ENCODE results near the gene GABPB2.

Gene GABPB2

DNA sequence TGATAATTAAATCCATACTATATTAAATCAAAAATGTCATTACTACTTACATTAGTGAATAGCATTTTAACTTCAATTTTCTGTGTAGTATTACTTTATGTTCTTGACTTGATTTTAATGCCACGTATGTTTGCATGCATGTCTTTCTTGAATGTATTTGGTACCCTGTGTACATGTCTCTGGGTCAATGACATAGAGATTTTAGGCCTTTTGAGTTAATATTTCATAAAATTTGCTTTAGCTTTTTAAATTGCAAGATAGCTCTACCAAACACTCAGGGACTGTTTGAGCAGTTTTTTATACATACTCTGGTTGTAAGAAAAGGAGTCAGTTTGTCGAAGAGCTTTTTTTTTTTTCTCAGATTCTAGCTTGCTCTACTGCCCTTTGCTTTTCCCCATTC is 8.9 kb upstream of the GABPB2 start:
- H2AFZ ChIP-seq (ENCODE audit: low read depth, low read length, severe bottlenecking) = no peak overlapping the region
- no peaks in the 10 kb centered on the region for H3K9me3 ChIP-seq (ENCODE audit: insufficient read depth, low read length)
- no peaks in the 10 kb centered on the region; the same call in 1 of the 2 replicates for H4K20me1 ChIP-seq (ENCODE audit: low read depth, low read length)
- peak overlapping the region; percentile 83 for H3K4me2 ChIP-seq (ENCODE audit: low read depth, low read length, poor library complexity, severe bottlenecking)
- H3K36me3 ChIP-seq (ENCODE audit: low read length) = no peaks in the 10 kb centered on the region
- no peak overlapping the region for H3K27ac ChIP-seq (ENCODE audit: low read depth, low read length)
- no peak overlapping the region for H3K9ac ChIP-seq (ENCODE audit: low read length)
- TF ChIP-seq, protein P1, sequence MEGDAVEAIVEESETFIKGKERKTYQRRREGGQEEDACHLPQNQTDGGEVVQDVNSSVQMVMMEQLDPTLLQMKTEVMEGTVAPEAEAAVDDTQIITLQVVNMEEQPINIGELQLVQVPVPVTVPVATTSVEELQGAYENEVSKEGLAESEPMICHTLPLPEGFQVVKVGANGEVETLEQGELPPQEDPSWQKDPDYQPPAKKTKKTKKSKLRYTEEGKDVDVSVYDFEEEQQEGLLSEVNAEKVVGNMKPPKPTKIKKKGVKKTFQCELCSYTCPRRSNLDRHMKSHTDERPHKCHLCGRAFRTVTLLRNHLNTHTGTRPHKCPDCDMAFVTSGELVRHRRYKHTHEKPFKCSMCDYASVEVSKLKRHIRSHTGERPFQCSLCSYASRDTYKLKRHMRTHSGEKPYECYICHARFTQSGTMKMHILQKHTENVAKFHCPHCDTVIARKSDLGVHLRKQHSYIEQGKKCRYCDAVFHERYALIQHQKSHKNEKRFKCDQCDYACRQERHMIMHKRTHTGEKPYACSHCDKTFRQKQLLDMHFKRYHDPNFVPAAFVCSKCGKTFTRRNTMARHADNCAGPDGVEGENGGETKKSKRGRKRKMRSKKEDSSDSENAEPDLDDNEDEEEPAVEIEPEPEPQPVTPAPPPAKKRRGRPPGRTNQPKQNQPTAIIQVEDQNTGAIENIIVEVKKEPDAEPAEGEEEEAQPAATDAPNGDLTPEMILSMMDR (IDR thresholded peaks at IDR 0.05; ENCODE audit: insufficient read depth, low read length, poor library complexity, severe bottlenecking) = no peak
- no peak for TF ChIP-seq EZH2phosphoT487 (conservative IDR thresholded peaks at IDR 0.05; ENCODE audit: low read length)
- no peaks in the 10 kb centered on the region for H3K27me3 ChIP-seq (ENCODE audit: low read length)
- H3K79me2 ChIP-seq (ENCODE audit: insufficient read depth, low read length) = peaks cover 42% of the 10 kb centered on the region
- H3F3A ChIP-seq (ENCODE audit: insufficient read depth) = peaks cover 17% of the 10 kb centered on the region
- no peak overlapping the region for H3K4me3 ChIP-seq (ENCODE audit: insufficient read depth, low read length, poor library complexity, severe bottlenecking)
- no peaks in the 10 kb centered on the region for H3K9me2 ChIP-seq (replicated peaks; ENCODE audit: insufficient read depth, low read length)

GRCh38 chr1:151062741-151063371 is 7.7 kb upstream of the GABPB2 start:
- H3K27ac ChIP-seq (ENCODE audit: low read depth, low read length) = no peak overlapping the region

DNA sequence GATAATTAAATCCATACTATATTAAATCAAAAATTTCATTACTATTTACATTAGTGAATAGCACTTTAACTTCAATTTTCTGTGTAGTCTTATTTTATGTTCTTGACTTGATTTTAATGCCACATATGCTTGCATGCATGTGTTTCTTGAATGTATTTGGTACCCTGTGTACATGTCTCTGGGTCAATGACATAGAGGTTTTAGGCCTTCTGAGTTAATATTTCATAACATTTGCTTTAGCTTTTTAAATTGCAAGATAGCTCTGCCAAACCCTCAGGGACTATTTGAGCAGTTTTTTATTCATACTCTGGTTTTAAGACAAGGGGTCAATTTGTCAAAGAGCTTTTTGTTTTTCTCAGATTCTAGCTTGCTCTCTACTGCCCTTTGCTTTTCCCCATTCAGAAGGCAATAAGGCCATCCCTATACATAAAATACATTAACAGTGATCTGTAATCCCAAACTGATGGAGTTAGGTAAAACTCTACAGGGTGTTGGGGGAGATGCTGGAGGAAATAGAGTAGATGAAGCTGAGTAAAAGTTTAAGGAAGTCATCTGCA is 5.4 kb upstream of the GABPB2 start:
- no peak overlapping the region for H2AFZ ChIP-seq (ENCODE audit: low read depth, low read length, severe bottlenecking)
- H3K4me3 ChIP-seq (ENCODE audit: insufficient read depth, low read length, poor library complexity, severe bottlenecking) = no peak overlapping the region
- H3K27me3 ChIP-seq (ENCODE audit: low read length) = no peaks in the 10 kb centered on the region
- TF ChIP-seq EZH2phosphoT487 (conservative IDR thresholded peaks at IDR 0.05; ENCODE audit: low read length) = no peak
- TF ChIP-seq, protein P1 (IDR thresholded peaks at IDR 0.05; ENCODE audit: insufficient read depth, low read length, poor library complexity, severe bottlenecking) = no peak
- H3K4me2 ChIP-seq (ENCODE audit: low read depth, low read length, poor library complexity, severe bottlenecking) = no peak overlapping the region
- no peak overlapping the region for H3K27ac ChIP-seq (ENCODE audit: low read depth, low read length)
- peaks cover 12% of the 10 kb centered on the region; the same call in 1 of the 2 replicates for H3K79me2 ChIP-seq (ENCODE audit: insufficient read depth, low read length)
- H3K9me3 ChIP-seq (ENCODE audit: insufficient read depth, low read length) = no peaks in the 10 kb centered on the region
- no peaks in the 10 kb centered on the region for H4K20me1 ChIP-seq (ENCODE audit: low read depth, low read length)
- no peaks in the 10 kb centered on the region for H3K36me3 ChIP-seq (ENCODE audit: low read length)
- peaks cover 45% of the 10 kb centered on the region for H3F3A ChIP-seq (ENCODE audit: insufficient read depth)
- no peaks in the 10 kb centered on the region for H3K9me2 ChIP-seq (replicated peaks; ENCODE audit: insufficient read depth, low read length)
- no peak overlapping the region for H3K9ac ChIP-seq (ENCODE audit: low read length)

More at GRCh38 chr1:151062741-151063371, 7.7 kb upstream of the GABPB2 start:
- peaks cover 28% of the 10 kb centered on the region for H3F3A ChIP-seq (ENCODE audit: insufficient read depth)
- H3K79me2 ChIP-seq (ENCODE audit: insufficient read depth, low read length) = peaks cover 31% of the 10 kb centered on the region
- no peak overlapping the region for H3K4me3 ChIP-seq (ENCODE audit: insufficient read depth, low read length, poor library complexity, severe bottlenecking)
- H3K9me2 ChIP-seq (replicated peaks; ENCODE audit: insufficient read depth, low read length) = no peaks in the 10 kb centered on the region
- H4K20me1 ChIP-seq (ENCODE audit: low read depth, low read length) = no peaks in the 10 kb centered on the region; the same call in 1 of the 2 replicates
- no peak overlapping the region for H3K4me2 ChIP-seq (ENCODE audit: low read depth, low read length, poor library complexity, severe bottlenecking)
- no peaks in the 10 kb centered on the region for H3K27me3 ChIP-seq (ENCODE audit: low read length)
- H3K9me3 ChIP-seq (ENCODE audit: insufficient read depth, low read length) = no peaks in the 10 kb centered on the region
- H2AFZ ChIP-seq (ENCODE audit: low read depth, low read length, severe bottlenecking) = no peak overlapping the region
- TF ChIP-seq EZH2phosphoT487 (conservative IDR thresholded peaks at IDR 0.05; ENCODE audit: low read length) = no peak
- no peak overlapping the region for H3K9ac ChIP-seq (ENCODE audit: low read length)
- H3K36me3 ChIP-seq (ENCODE audit: low read length) = no peaks in the 10 kb centered on the region

- Histone ChIP-seq H4K20me1 (ENCODE audit: low read depth, low read length) (no peaks in the 10 kb centered on the region), H3K4me2 (ENCODE audit: low read depth, low read length, poor library complexity, severe bottlenecking) (no peak overlapping the region), H3K9ac (ENCODE audit: low read length) (no peak overlapping the region), H3K79me2 (ENCODE audit: insufficient read depth, low read length) (peaks cover 5% of the 10 kb centered on the region; the same call in 1 of the 2 replicates), H3K27me3 (ENCODE audit: low read length) (no peaks in the 10 kb centered on the region), H3K9me2 (replicated peaks; ENCODE audit: insufficient read depth, low read length) (no peaks in the 10 kb centered on the region), H2AFZ (ENCODE audit: low read depth, low read length, severe bottlenecking) (no peak overlapping the region), H3K9me3 (ENCODE audit: insufficient read depth, low read length) (no peaks in the 10 kb centered on the region), H3K27ac (ENCODE audit: low read depth, low read length) (no peak overlapping the region), H3K4me3 (ENCODE audit: insufficient read depth, low read length, poor library complexity, severe bottlenecking) (no peak overlapping the region), H3F3A (ENCODE audit: insufficient read depth) (peaks cover 43% of the 10 kb centered on the region), H3K36me3 (ENCODE audit: low read length) (no peaks in the 10 kb centered on the region)
- TF ChIP-seq, protein P1 (IDR thresholded peaks at IDR 0.05; ENCODE audit: insufficient read depth, low read length, poor library complexity, severe bottlenecking) = no peak
- no peak for TF ChIP-seq EZH2phosphoT487 (conservative IDR thresholded peaks at IDR 0.05; ENCODE audit: low read length)
These were observed 3.4 kb upstream of the GABPB2 start for GRCh38 chr1:151067185-151067584.
